Daoy (cell line): ENCODE measurements around the gene QSOX1. TPM values are rescaled to one million over a fixed set of nuclear protein-coding genes. Genes with fewer than 3 reads are reported as not detected.
A peak's percentile ranks its signal among the peaks of the same experiment; 100 is the strongest.

Experiments used
- DNase-seq: peaks from one replicate; pipeline ENCODE4 v3.0.0-alpha.2; 2015; ENCODE audit warnings: low read depth
- total RNA-seq: library from RNA; depleted of rRNA; stranded (reverse); fragments of >200 nt; shearing (Covaris generic); gene quantifications from 2 replicates; pipeline ENCODE4 v1.2.3, GENCODE V29; 2014

The QSOX1 gene
- total RNA-seq, 1 experiment from 2014 or later = 155 TPM

GRCh38 chr1:180213401-180214170 lies 58.9 kb downstream of the QSOX1 start:
- peak; percentile 77 for DNase-seq

GRCh38 chr1:180215856-180216625 lies 61.4 kb downstream of the QSOX1 start:
- no peak for DNase-seq

- no peak for DNase-seq
Measured at GRCh38 chr1:180217006-180217405, 62.3 kb downstream of the QSOX1 start.

GRCh38 chr1:180218806-180219765 lies 64.4 kb downstream of the QSOX1 start:
- DNase-seq = no peak

GRCh38 chr1:180219776-180220175 lies 65.1 kb downstream of the QSOX1 start:
- DNase-seq = no peak

GRCh38 chr1:180221462-180221861 lies 66.8 kb downstream of the QSOX1 start:
- DNase-seq = no peak

- DNase-seq = no peak
Measured at GRCh38 chr1:180224902-180225301, 70.2 kb downstream of the QSOX1 start.

GRCh38 chr1:180225403-180225802 lies 70.7 kb downstream of the QSOX1 start:
- no peak for DNase-seq

GRCh38 chr1:180227861-180228647 lies 73.4 kb downstream of the QSOX1 start:
- DNase-seq = no peak

GRCh38 chr1:180228648-180229482 lies 74.2 kb downstream of the QSOX1 start:
- no peak for DNase-seq

GRCh38 chr1:180229483-180230415 lies 75.1 kb downstream of the QSOX1 start, which contains the start of gene LHX4:
TSS of gene LHX4 (plus strand) at chr1:180230264. CDS start at chr1:180230530, 266 bp downstream.
- peak; percentile 70 for DNase-seq

GRCh38 chr1:180230416-180230790 lies 75.7 kb downstream of the QSOX1 start:
- peak; percentile 32 for DNase-seq

- DNase-seq = peak; percentile 59
Measured at GRCh38 chr1:180230791-180231505, 76.3 kb downstream of the QSOX1 start.

- peak; percentile 62 for DNase-seq
Measured at GRCh38 chr1:180231506-180231921, 76.8 kb downstream of the QSOX1 start.

GRCh38 chr1:180231936-180232335 lies 77.3 kb downstream of the QSOX1 start:
- DNase-seq = no peak

GRCh38 chr1:180232521-180233043 lies 77.9 kb downstream of the QSOX1 start:
- no peak for DNase-seq

GRCh38 chr1:180233191-180234011 lies 78.7 kb downstream of the QSOX1 start:
- DNase-seq = no peak
